ENCODE measurements around the gene GIMAP5. TPM values are rescaled to one million over a fixed set of nuclear protein-coding genes. Genes with fewer than 3 reads are reported as not detected.

Gene GIMAP5
- polyA plus RNA-seq, 4 donors: 4.7 to 5.7 (median 5.3) TPM

Other genes starting within 250 kb of the GIMAP5 start
- 10 to 100 TPM; 12.6 to 17.9 (median 16.9) TPM for gene GIMAP7, start 222.5 kb upstream of the GIMAP5 start, polyA plus RNA-seq (ENCODE audit: insufficient read length in 4 of 4)
- gene GIMAP4, start 170.0 kb upstream of the GIMAP5 start, polyA plus RNA-seq (ENCODE audit: insufficient read length in 4 of 4): 10 to 100 TPM; 19.1 to 30.2 (median 23.9) TPM
- 10 to 100 TPM; 14.4 to 18.8 (median 17.0) TPM for gene GIMAP6, start 105.0 kb upstream of the GIMAP5 start, polyA plus RNA-seq (ENCODE audit: insufficient read length in 4 of 4)
- gene GIMAP2, start 51.7 kb upstream of the GIMAP5 start, polyA plus RNA-seq (ENCODE audit: insufficient read length in 4 of 4): 10 to 100 TPM in 1 of 4 donors, 1 to 10 TPM in 3; 7.2 to 10.4 (median 8.2) TPM
- 1 to 10 TPM; 2.5 to 3.4 (median 3.0) TPM for gene GIMAP1, start 20.8 kb upstream of the GIMAP5 start, polyA plus RNA-seq (ENCODE audit: insufficient read length in 4 of 4)
- gene TMEM176B, start 62.9 kb downstream of the GIMAP5 start, polyA plus RNA-seq (ENCODE audit: insufficient read length in 4 of 4): 100 to 1,000 TPM in 1 of 4 donors, 10 to 100 TPM in 3; 74.1 to 105 (median 87.3) TPM
- 100 to 1,000 TPM in 2 of 4 donors, 10 to 100 TPM in 2; 91.0 to 130 (median 96.0) TPM for gene TMEM176A, start 63.4 kb downstream of the GIMAP5 start, polyA plus RNA-seq (ENCODE audit: insufficient read length in 4 of 4)
- 100 to 1,000 TPM in 1 of 4 donors, 10 to 100 TPM in 3; 32.0 to 108 (median 60.4) TPM for gene AOC1, start 115.1 kb downstream of the GIMAP5 start, polyA plus RNA-seq (ENCODE audit: insufficient read length in 4 of 4)
- gene KCNH2, start 240.9 kb downstream of the GIMAP5 start, polyA plus RNA-seq (ENCODE audit: insufficient read length in 4 of 4): 10 to 100 TPM; 14.3 to 26.1 (median 17.7) TPM

Measured in right renal pelvis (tissue), 4 donors.